H54 (cell line): ENCODE data around the gene UBC.
"Not testable (repeated sequence)": the region's sequence is repeated elsewhere in the genome, so short reads cannot be mapped to it uniquely, and the experiment has no call there.

Experiments
- DNase-seq: peaks from one replicate; pipeline ENCODE4 v3.0.0; 2011; ENCODE audit warnings: low spot score, mixed read lengths; ENCODE audit not compliant: insufficient read length
- FAIRE-seq: peaks from 3 replicates; lab custom pipeline; 2011; peaks lifted over from hg19 to GRCh38; lab: Jason Lieb, UNC
- POLR2A ChIP-seq: IDR thresholded peaks from 2 replicates; pipeline ENCODE4 v1.6.1; 2011; ENCODE audit warnings: low read depth, mild to moderate bottlenecking, low read length

The UBC gene

DNA sequence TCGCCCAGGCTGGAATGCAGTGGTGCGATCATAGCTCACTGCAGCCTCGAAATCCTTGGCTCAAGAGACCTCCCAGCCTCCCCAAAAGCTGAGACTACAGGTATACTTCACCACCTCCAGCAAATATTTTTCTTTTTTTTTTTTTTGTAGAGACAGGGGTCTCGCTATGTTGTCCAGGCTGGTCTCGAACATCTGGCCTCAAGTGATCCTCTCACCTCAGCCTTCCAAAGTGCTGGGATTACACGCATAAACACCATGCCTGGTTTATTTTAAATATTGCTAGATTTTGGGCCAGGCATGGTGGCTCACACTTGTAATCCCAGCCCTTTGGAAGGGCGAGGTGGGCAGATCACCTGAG lies 26.7 kb upstream of the UBC start:
- TF ChIP-seq POLR2A = no peak
- FAIRE-seq = no peak

DNA sequence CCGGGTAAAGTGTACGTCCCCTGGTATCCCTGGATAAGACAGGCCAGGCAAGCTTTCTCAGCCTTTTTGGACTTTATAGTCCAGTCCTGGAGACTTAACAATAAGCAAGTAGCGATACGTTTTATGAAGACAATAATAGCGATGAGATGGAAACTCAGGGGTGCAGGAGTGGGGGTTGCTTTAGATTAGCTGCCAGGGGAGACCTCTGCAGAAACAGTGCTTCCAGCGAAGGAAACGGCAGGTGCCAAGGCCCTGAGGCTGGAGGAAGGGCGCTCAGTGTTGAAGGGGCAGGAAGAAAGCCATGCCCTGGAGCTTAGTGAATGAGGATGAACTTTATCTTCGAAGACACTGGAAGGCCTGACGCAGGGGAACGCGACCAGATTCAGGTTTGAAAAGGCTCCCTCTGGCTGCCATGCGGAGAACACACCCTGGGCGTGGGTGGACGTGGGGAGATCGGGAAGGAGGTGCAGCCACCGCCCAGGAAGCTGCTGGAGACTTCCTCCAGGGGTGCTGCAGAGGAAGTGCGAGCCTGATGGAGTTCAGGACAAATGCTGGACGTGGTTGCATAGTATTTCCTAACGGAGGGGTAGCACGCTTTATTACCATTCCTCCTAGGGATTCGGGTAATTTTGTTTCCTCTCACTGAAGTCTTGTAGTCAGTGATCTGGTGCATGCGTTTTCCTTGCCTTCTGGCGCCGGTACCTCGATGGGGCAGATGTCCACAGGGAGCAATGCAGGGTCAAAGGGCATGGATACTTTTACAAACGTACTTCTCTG lies 26.1 kb upstream of the UBC start:
- DNase-seq (peak; percentile 86), FAIRE-seq (peak; percentile 73)

More for the DNA sequence above, 26.7 kb upstream of the UBC start:
- no peak for DNase-seq

DNA sequence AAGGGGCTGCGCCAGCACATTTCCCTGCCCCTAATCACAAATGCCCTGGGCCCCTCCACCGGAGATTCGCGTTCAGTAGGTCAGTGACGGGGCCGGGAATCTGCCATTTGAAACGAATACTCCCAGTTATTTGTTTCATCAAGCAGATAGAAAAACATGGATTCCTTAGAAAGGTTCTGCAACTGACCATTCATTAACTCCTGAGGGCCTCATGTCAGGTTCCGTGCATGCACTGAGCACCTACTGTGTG lies 25.6 kb upstream of the UBC start:
- no peak for TF ChIP-seq POLR2A
- DNase-seq (peak; percentile 62), FAIRE-seq (no peak)

More for the DNA sequence above, 26.1 kb upstream of the UBC start:
- TF ChIP-seq POLR2A = peak; percentile 25; the same call in 1 of the 2 replicates

DNA sequence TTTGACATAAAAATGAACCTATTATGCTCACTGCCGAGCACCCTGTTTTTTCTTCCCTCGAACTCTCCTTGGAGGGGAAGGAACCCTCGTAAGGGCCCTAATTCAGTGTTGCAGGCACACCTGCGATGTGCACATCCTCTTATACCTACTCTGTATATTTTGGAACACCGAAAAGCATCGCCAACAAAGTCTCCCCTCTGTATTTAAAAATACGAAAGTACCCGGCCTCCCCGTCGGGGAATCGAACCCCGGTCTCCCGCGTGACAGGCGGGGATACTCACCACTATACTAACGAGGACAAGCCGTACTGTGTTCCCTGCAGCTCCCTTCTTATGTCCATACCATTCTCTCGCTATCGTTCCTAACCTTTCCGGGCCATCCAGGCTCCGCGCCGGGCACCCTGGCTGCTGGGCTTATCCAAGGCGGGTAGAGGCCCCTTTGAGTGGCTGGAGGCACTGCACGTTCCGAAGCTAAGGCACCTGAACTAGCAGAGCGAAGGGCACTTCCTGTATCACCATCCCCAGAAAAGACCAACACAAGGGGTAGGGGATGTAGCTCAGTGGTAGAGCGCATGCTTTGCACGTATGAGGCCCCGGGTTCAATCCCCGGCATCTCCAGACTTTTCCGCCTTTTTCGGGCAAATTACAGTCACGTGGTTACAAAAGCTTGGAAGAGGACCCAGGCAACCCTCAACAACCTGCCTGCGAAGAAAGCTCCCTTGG lies 25.1 kb upstream of the UBC start:
- peak; percentile 80 for FAIRE-seq
- no peak for TF ChIP-seq POLR2A
- DNase-seq = no peak

DNA sequence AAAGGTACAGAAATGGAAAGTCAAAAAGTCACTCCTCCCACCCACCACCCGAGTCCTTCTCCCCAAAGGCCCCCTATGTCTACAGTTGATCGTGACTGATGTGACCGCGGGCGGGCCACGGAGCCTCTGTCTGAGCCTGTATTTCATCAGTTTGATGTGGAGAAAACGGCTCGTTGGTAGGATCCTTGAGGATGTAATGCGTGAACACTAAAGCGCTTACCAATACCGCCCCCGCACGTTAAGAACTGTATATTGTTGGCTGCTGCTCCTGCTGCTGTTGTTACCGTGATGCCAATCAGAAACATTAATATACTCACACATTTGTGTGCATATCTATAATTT lies 24.6 kb upstream of the UBC start:
- FAIRE-seq = no peak
- no peak for DNase-seq
- no peak for TF ChIP-seq POLR2A

DNA sequence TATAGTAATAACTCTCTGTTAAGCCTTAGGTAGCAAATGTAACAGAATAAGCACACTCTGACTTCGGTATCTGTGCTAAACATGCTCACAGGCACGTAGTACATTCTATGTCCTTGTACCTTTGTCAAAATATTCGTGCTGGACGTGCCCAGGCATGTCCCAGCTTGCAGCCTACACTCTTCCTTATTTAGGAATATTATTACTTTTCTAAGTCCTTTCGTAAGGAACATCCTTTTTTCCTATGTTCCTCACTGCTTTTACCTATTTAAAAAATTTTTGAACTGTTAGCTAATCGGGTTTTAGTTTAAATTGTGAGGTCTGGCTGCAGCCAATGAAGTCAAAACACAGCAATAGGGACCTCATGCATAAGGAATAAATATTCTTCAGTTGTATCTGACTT lies 24.1 kb upstream of the UBC start:
- DNase-seq = no peak
- FAIRE-seq = no peak
- TF ChIP-seq POLR2A = no peak

DNA sequence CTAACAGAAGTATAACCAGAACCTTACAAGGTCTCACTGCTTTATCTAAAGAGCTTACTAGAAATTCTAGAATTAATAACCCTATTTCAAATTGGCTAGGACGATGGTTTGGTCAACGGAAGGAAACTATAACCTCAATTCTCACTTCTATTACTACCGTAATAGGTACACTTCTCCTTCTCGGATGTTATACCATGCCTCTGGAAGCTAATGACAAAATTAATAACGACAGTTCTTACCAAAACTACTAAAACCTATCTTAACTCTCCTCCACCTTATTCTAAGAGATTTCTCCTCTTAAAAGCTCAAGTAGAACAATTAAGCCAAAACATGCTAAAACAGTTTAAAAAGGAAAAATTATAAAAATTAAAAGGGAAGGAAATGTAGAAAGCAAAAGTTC lies 23.7 kb upstream of the UBC start:
- DNase-seq = no peak
- FAIRE-seq = no peak
- no peak for TF ChIP-seq POLR2A

DNA sequence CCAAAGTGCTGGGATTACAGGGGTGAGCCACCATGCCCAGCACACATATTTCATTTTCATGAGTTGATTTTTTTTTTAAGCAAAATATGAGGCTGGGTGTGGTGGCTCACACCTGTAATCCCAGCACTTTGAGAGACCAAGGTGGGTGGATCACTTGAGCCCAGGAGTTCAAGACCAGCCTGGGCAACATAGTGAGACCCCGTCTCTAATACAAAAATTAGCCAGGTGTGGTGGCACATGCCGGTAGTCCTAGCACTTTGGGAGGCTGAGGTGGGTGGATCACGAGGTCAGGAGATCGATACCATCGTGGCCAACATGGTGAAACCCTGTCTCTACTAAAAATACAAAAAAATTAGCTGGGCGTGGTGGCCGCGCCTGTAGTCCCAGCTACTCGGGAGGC lies 17.1 kb upstream of the UBC start:
- FAIRE-seq, DNase-seq: not testable (repeated sequence)

DNA sequence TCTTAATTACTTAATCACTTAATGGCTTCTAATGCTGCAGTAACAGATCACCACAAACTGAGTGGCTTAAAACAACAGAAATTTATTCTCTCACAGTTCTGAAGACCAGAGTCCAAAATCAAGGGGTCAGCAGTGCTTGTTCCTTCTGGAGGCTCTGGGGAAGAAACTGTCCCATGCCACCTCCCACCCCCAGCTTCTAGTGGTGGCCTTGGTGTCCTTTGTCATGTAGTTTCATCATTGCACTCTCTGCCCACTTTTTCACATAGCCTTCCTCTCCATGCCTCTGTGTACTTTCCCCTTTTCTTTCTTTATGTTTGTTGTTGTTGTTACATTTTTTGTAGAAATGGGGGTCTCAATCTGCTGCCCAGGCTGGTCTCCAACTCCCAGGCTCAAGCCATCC lies 16.1 kb upstream of the UBC start:
- no peak for DNase-seq
- no peak for FAIRE-seq
- no peak for TF ChIP-seq POLR2A

DNA sequence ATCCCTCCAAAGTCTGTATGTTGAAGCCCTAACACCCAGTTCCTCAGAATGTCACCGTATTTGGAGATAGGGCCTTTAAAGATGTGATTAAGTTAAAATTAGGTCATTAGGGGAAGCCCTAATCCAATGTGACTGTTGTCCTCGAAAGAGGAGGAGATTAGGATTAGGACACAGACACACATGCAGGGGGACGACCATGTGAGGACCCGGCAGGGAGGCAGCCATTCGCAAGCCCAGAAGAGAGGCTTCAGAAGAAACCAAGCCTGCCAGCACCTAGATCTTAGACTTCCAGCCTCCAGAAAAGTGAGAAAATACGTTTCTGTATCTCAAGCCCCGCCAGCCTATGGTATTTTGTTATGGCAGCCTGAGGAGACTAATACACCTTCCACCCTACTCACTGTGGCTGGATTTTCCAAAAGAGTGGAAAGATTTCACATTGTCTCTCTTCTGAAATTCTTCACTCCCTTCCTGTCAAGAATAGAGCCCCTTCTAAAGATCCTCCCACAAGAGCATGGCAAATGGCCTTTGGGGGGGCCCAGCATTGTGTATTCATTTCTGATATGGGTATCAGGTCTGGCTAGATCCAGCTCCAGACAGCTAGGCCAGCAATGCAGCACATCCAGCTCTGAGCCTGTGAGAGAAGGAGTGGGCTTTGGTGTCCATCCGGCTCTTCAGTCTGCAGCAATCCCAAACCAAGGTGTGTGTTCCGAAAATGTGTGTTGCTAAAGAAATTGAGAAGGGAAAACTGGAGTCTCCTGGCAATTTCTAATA lies 15.4 kb upstream of the UBC start:
- no peak for FAIRE-seq
- TF ChIP-seq POLR2A = no peak
- no peak for DNase-seq

DNA sequence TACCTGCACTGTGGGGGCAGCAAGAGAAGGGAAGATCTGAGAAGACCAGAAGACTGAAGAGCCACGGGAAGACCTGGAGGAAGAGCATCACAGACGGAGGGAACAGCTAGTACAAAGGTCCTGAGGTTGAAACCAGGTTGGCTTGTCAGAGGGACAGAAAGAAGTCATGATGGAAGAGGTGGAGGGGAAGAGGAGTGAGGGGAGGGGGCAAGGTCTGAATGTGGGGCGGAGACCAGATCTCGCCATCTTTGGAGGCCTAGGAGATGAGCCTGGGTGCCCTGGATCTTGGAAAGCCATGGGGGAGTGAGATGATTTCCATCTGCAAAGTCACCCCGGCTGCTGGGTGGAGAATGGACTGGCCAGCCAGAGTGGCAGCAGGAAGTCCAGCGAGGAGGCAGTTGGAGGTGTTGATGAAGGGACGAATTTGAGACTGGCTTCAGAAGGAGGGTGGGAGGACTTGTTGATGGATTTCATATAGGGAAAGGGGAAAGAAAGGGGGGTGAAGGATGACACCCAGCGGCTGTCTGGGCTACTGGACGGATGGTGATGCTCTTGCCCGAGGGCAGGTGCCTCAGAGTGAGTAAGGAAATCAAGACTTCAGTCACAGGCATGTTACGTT lies 14.6 kb upstream of the UBC start:
- TF ChIP-seq POLR2A = no peak
- no peak for DNase-seq
- FAIRE-seq = no peak

DNA sequence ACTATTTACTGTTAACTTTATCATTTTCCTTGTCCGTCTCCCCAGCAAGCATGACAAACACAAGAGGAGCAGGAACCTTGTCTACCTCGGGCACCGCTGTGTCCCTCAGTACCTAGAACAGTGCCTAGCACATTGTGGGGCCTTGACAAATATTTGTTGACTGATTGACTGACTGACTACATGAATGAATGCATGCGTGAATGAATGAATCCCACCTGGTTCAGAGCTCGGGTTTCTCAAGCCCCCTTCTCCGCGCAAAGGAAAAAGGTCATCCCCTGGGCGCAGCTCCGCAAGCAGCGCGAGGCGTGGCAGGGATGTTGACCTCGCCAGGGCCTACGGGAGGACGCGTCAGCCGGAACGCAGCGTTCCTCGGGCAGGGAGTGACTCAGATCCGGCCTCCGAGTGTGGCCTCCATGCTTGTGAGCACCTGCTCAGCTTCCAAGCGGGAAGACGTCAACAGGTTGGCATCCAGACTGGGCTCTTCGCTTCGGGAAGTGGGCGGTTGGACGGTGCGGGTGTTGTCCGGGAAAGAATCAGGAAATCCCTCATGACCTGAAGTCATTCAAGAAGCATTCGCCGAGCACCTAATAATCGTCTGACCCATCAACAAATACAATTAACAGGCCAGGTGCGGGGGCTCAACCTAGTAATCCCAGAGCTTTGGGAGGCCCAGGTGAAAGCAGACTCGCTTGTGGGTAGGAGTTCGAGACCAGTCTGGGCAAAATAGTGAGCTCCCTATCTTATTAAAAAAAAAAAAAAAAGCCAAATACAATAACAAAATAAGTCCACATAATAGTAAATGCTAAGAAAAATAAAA lies 13.9 kb upstream of the UBC start:
- no peak for DNase-seq
- no peak for TF ChIP-seq POLR2A
- FAIRE-seq = no peak
